GM12878 (cell line): ENCODE data around the gene UTF1. TPM values are rescaled to one million over a fixed set of nuclear protein-coding genes. Genes with fewer than 3 reads are reported as not detected.

Experiments
- ATAC-seq: fragments of 200-7000 bp; cut with Tn5 transposase; 3 replicates; pipeline ENCODE4 v1.9.1; 2020; ENCODE audit warnings: mild to moderate bottlenecking, moderate library complexity
- BruUV-seq: library from RNA; stranded (reverse); fragments of 400-500 nt; replicated peaks from 2 replicates; lab custom pipeline; 2021; lab: Mats Ljungman, UMichigan
- CTCF ChIA-PET: fragments of 300-600 bp; sonication (Branson Sonifier 250); formaldehyde crosslinking; extraction: SDS; loops from one replicate; lab custom pipeline; 2021; ENCODE audit warnings: inconsistent platforms; lab: Yijun Ruan, JAX
- POLR2A ChIA-PET: fragments of 350-600 bp; formaldehyde crosslinking; extraction: SDS; loops from one replicate; lab custom pipeline; 2021; ENCODE audit warnings: inconsistent platforms; lab: Charles Lee
- RAD21 ChIA-PET: fragments of 300-600 bp; sonication (Branson Sonifier 250); formaldehyde crosslinking; loops from one replicate; lab custom pipeline; 2023; ENCODE audit warnings: antibody characterized with exemption; ENCODE audit not compliant: unreplicated experiment; lab: Charles Lee
- SMC1A ChIA-PET: fragments of 300-600 bp; sonication (Branson Sonifier 250); formaldehyde crosslinking; loops from one replicate; lab custom pipeline; 2023; ENCODE audit not compliant: unreplicated experiment, uncharacterized antibody; lab: Charles Lee
- DNase-seq: peaks from one replicate; pipeline ENCODE4 v3.0.0-alpha.2; 2011; ENCODE audit warnings: low read depth, low spot score
- FAIRE-seq: peaks from 3 replicates; lab custom pipeline; 2011; peaks lifted over from hg19 to GRCh38; lab: Jason Lieb, UNC
- H2AFZ ChIP-seq: 2 replicates; pipeline ENCODE4 v1.6.0; 2011; ENCODE audit warnings: low read depth, low read length, control low read depth; ENCODE audit not compliant: control insufficient read depth
- H3K27ac ChIP-seq: 2 replicates; pipeline ENCODE4 v1.5.1; 2011; ENCODE audit warnings: control low read depth; ENCODE audit not compliant: control insufficient read depth, insufficient read depth
- H3K27me3 ChIP-seq, 2 experiments: replicated peaks in 1 of 2; 2 replicates each; pipeline versions ENCODE4 v1.6.0 to v1.6.1; 2011; ENCODE audit warnings: low read length in 1 of 2; ENCODE audit not compliant: control insufficient read depth in 2 of 2, insufficient read depth in 2 of 2
- H3K36me3 ChIP-seq, 2 experiments: 2 replicates each; pipeline ENCODE4 v1.5.1; 2011; ENCODE audit warnings: low read length in 1 of 2; ENCODE audit not compliant: control insufficient read depth in 2 of 2, insufficient read depth in 2 of 2
- H3K4me1 ChIP-seq: 2 replicates; pipeline ENCODE4 v1.6.1; 2011; ENCODE audit warnings: mild to moderate bottlenecking, low read length, moderate library complexity, mixed read lengths; ENCODE audit not compliant: control insufficient read depth, insufficient read depth
- H3K4me2 ChIP-seq: 2 replicates; pipeline ENCODE4 v1.6.0; 2011; ENCODE audit warnings: control low read depth; ENCODE audit not compliant: control insufficient read depth, insufficient read depth
- H3K4me3 ChIP-seq: fragments of 200-600 bp; sonication (generic); 2 replicates; pipeline ENCODE4 v1.5.1; 2016
- H3K79me2 ChIP-seq: 2 replicates; pipeline ENCODE4 v1.6.0; 2011; ENCODE audit warnings: low read length; ENCODE audit not compliant: control insufficient read depth, insufficient read depth
- H3K9ac ChIP-seq: 2 replicates; pipeline ENCODE4 v1.8.0; 2011; ENCODE audit warnings: low read length, control low read depth, mixed read lengths; ENCODE audit not compliant: control insufficient read depth, insufficient read depth
- H3K9me3 ChIP-seq: replicated peaks from 3 replicates; pipeline ENCODE4 v1.5.1; 2011; ENCODE audit warnings: mild to moderate bottlenecking, low read length; ENCODE audit not compliant: control insufficient read depth, insufficient read depth
- H4K20me1 ChIP-seq: 2 replicates; pipeline ENCODE4 v1.6.0; 2011; ENCODE audit not compliant: control insufficient read depth, insufficient read depth
- ETV6 ChIP-seq, 2 experiments: fragments of 450-650 bp in 1 of 2; IDR thresholded peaks in 1 of 2; conservative IDR thresholded peaks in 1 of 2; 2 replicates each; pipeline ENCODE4 v1.6.1; 2014; ENCODE audit warnings: antibody characterized with exemption in 1 of 2, borderline replicate concordance in 1 of 2, low read depth in 1 of 2, mild to moderate bottlenecking in 1 of 2, moderate library complexity in 1 of 2
- MYB ChIP-seq: fragments of 150-350 bp; IDR thresholded peaks from 2 replicates; pipeline ENCODE4 v1.6.1; 2014; ENCODE audit warnings: mild to moderate bottlenecking, low read depth, low read length, borderline replicate concordance
- NBN ChIP-seq: fragments of 450-650 bp; IDR thresholded peaks from 2 replicates; pipeline ENCODE4 v1.6.1; 2016
- NR2C2 ChIP-seq: IDR thresholded peaks from 2 replicates; pipeline ENCODE4 v1.6.1; 2011; ENCODE audit warnings: borderline replicate concordance, low read depth; ENCODE audit not compliant: control insufficient read depth, insufficient read length
- SMAD1 ChIP-seq: fragments of 450-650 bp; IDR thresholded peaks from 2 replicates; pipeline ENCODE4 v1.6.1; 2018; ENCODE audit warnings: mild to moderate bottlenecking, low read depth; ENCODE audit not compliant: partially characterized antibody
- WGBS: methylation state at CpG from one replicate; pipeline ENCODE4 v1.1.6; 2016; ENCODE audit warnings: low lambda C conversion rate; ENCODE audit not compliant: insufficient replicate concordance, insufficient coverage; ENCODE audit errors: missing lambda C conversion rate; 5-methylcytosine and 5-hydroxymethylcytosine counted together
- in situ Hi-C: fragments of 300-500 bp; cut with MboI; formaldehyde crosslinking; loops from 9 replicates; pipeline ENCODE4 v1.14.3; 2018; ENCODE audit warnings: mixed read lengths
- intact Hi-C: fragments of 100-400 bp; cut with micrococcal nuclease; formaldehyde crosslinking; loops from one replicate; pipeline ENCODE4 v1.14.2; 2022; ENCODE audit not compliant: unreplicated experiment
- polyA plus RNA-seq, 11 experiments: library from polyadenylated mRNA; depleted of rRNA in 4 of 11; unstranded in 6 of 11; stranded (reverse) in 5 of 11; fragments of >200 nt; fragmentation: Nextera tagmentation in 4 of 11; fragmentation: Illumina TruSeq in 1 of 11; extraction: Ambion mirVana in 4 of 11; extraction: Trizol in 1 of 11; gene quantifications; 1 replicate in 1 of 11; 2 replicates in 10 of 11; pipeline versions ENCODE4 v1.2.1 to v1.2.3, GENCODE V29; 2011 to 2016; ENCODE audit warnings: inconsistent platforms in 2 of 11, missing spikeins in 2 of 11, low read depth in 1 of 11
- total RNA-seq, 4 experiments: library from RNA; depleted of rRNA in 3 of 4; stranded (reverse); fragments of >200 nt in 3 of 4; fragmentation: Illumina TruSeq in 1 of 4; extraction: Trizol in 1 of 4; gene quantifications; 2 replicates each; pipeline versions ENCODE4 v1.2.1 to v1.2.3, GENCODE V29; 2013 to 2021
- TF ChIP-seq, protein P1 (sequence below): fragments of 450-650 bp; IDR thresholded peaks from 2 replicates; pipeline ENCODE4 v1.6.1; 2016; ENCODE audit warnings: mild to moderate bottlenecking, moderate library complexity, borderline replicate concordance
- TF ChIP-seq, protein P2 (sequence below): IDR thresholded peaks from 2 replicates; pipeline ENCODE4 v1.6.1; 2011; ENCODE audit warnings: low read depth, low read length, improper control_type of control experiment, borderline replicate concordance
- TF ChIP-seq, protein P3 (sequence below): fragments of 150-350 bp; IDR thresholded peaks from 2 replicates; pipeline ENCODE4 v1.6.1; 2016; ENCODE audit warnings: low read depth, low read length

UTF1 gene
- total and polyA plus RNA-seq, 10 of the 15 experiments (the other 5 are each of a cell fraction or from before 2014, with no cell fraction given): not detected

DNA sequence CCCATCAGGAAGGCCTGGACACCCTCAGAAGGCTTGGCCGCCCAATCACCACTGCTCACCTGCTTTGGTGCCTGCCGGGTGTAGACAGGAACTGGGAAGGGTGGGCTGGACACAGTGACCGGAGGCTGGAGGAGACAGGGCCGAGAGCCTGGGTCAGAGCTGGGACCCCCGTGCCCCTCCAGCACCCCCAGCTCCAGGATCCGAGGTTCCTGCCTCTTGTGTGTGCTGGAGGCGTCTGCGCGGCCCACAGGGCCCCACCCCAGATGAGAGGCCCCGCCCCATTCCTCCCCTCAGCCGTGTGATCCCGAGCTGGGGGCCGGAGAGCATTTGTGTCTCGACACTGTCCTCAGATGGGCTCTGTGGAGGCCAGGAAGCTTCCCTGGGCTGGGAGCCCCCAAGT, 37.3 kb downstream of the UTF1 start:
- Histone ChIP-seq H3K9me3 (no peaks in the 10 kb centered on the region), H4K20me1 (no peaks in the 10 kb centered on the region), H3K27ac (no peak overlapping the region), H3K27me3 (no peaks in the 10 kb centered on the region)
- RAD21 ChIA-PET: no interaction called here
- intact Hi-C loops: no loop called here
- FAIRE-seq: no peak
- TF ChIP-seq ETV6 (conservative IDR thresholded peaks at IDR 0.05 in 1 of 2, IDR thresholded peaks at IDR 0.05 in 1 of 2; ENCODE audit: borderline replicate concordance in 1 of 2, low read depth in 1 of 2) (no peak), SMAD1 (no peak), NBN (no peak)
- TF ChIP-seq, all 136 proteins: peak for 0
- Histone ChIP-seq H3K4me1 (no peaks in the 10 kb centered on the region), H3K4me2 (no peak overlapping the region), H3K79me2 (no peaks in the 10 kb centered on the region), H2AFZ (no peak overlapping the region), H3K9ac (no peak overlapping the region), H3K36me3 (peaks cover 10 to 29% of the 10 kb centered on the region in 2 experiments), H3K4me3 (no peak overlapping the region)
- POLR2A ChIA-PET: no interaction called here
- in situ Hi-C loops: no loop called here
- ATAC-seq (no peak), DNase-seq (no peak)
- no TSS peak for BruUV-seq
- 87% methylated on average over 9 of the region's 14 CpGs for WGBS
- CTCF ChIA-PET: no interaction called here
- SMC1A ChIA-PET: no interaction called here

DNA sequence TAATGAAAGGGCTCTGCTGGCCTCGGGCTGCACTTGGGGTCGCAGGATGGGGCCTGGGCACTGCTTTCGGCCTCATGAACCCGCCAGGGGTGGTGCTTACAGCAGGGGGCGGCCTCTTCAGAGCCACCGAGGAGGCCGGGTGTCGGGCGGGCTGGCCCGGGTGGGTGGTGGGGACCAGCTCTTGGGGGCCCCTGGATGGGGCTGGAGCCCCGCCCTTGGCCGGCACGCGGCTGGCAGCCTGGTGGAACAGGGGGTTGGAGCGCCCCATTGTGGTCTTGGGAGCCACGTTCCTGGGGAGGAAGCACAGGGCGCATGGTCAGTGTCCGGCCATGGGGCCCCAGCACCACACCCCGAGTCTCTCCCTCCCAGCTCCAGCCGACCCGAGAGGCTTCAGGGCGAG, 37.8 kb downstream of the UTF1 start:
- Histone ChIP-seq H3K9me3 (no peaks in the 10 kb centered on the region), H3K36me3 (peaks cover 10 to 30% of the 10 kb centered on the region in 2 experiments), H3K79me2 (no peaks in the 10 kb centered on the region), H3K4me2 (no peak overlapping the region), H3K27me3 (no peaks in the 10 kb centered on the region), H3K9ac (no peak overlapping the region), H3K27ac (no peak overlapping the region), H3K4me1 (no peaks in the 10 kb centered on the region), H3K4me3 (no peak overlapping the region), H2AFZ (no peak overlapping the region), H4K20me1 (no peaks in the 10 kb centered on the region)
- WGBS: 94% methylated on average over 18 of the region's 22 CpGs
- SMC1A ChIA-PET: no interaction called here
- no peak for DNase-seq
- CTCF ChIA-PET: no interaction called here
- no peak for FAIRE-seq
- POLR2A ChIA-PET: no interaction called here
- in situ Hi-C loops (no loop called here), intact Hi-C loops (no loop called here)
- no TSS peak for BruUV-seq
- RAD21 ChIA-PET: no interaction called here
- no peak for ATAC-seq
- TF ChIP-seq, protein P1, sequence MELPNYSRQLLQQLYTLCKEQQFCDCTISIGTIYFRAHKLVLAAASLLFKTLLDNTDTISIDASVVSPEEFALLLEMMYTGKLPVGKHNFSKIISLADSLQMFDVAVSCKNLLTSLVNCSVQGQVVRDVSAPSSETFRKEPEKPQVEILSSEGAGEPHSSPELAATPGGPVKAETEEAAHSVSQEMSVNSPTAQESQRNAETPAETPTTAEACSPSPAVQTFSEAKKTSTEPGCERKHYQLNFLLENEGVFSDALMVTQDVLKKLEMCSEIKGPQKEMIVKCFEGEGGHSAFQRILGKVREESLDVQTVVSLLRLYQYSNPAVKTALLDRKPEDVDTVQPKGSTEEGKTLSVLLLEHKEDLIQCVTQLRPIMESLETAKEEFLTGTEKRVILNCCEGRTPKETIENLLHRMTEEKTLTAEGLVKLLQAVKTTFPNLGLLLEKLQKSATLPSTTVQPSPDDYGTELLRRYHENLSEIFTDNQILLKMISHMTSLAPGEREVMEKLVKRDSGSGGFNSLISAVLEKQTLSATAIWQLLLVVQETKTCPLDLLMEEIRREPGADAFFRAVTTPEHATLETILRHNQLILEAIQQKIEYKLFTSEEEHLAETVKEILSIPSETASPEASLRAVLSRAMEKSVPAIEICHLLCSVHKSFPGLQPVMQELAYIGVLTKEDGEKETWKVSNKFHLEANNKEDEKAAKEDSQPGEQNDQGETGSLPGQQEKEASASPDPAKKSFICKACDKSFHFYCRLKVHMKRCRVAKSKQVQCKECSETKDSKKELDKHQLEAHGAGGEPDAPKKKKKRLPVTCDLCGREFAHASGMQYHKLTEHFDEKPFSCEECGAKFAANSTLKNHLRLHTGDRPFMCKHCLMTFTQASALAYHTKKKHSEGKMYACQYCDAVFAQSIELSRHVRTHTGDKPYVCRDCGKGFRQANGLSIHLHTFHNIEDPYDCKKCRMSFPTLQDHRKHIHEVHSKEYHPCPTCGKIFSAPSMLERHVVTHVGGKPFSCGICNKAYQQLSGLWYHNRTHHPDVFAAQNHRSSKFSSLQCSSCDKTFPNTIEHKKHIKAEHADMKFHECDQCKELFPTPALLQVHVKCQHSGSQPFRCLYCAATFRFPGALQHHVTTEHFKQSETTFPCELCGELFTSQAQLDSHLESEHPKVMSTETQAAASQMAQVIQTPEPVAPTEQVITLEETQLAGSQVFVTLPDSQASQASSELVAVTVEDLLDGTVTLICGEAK: no peak
- TF ChIP-seq MYB (no peak), NR2C2 (no peak)
- TF ChIP-seq, protein P2, sequence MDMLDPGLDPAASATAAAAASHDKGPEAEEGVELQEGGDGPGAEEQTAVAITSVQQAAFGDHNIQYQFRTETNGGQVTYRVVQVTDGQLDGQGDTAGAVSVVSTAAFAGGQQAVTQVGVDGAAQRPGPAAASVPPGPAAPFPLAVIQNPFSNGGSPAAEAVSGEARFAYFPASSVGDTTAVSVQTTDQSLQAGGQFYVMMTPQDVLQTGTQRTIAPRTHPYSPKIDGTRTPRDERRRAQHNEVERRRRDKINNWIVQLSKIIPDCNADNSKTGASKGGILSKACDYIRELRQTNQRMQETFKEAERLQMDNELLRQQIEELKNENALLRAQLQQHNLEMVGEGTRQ: no peak
- TF ChIP-seq, protein P3, sequence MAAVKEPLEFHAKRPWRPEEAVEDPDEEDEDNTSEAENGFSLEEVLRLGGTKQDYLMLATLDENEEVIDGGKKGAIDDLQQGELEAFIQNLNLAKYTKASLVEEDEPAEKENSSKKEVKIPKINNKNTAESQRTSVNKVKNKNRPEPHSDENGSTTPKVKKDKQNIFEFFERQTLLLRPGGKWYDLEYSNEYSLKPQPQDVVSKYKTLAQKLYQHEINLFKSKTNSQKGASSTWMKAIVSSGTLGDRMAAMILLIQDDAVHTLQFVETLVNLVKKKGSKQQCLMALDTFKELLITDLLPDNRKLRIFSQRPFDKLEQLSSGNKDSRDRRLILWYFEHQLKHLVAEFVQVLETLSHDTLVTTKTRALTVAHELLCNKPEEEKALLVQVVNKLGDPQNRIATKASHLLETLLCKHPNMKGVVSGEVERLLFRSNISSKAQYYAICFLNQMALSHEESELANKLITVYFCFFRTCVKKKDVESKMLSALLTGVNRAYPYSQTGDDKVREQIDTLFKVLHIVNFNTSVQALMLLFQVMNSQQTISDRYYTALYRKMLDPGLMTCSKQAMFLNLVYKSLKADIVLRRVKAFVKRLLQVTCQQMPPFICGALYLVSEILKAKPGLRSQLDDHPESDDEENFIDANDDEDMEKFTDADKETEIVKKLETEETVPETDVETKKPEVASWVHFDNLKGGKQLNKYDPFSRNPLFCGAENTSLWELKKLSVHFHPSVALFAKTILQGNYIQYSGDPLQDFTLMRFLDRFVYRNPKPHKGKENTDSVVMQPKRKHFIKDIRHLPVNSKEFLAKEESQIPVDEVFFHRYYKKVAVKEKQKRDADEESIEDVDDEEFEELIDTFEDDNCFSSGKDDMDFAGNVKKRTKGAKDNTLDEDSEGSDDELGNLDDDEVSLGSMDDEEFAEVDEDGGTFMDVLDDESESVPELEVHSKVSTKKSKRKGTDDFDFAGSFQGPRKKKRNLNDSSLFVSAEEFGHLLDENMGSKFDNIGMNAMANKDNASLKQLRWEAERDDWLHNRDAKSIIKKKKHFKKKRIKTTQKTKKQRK: no peak
